GM19023 (cell line): ENCODE measurements around the gene TRIO.

Experiments used
- ATAC-seq: cut with Tn5 transposase; IDR thresholded peaks from one replicate; pipeline ENCODE4 v1.9.1; 2021; ENCODE audit warnings: mild to moderate bottlenecking, moderate library complexity; ENCODE audit not compliant: unreplicated experiment

Gene TRIO

GRCh38 chr5:14183187-14183939 lies 40.2 kb downstream of the TRIO start:
- ATAC-seq = no peak

DNA sequence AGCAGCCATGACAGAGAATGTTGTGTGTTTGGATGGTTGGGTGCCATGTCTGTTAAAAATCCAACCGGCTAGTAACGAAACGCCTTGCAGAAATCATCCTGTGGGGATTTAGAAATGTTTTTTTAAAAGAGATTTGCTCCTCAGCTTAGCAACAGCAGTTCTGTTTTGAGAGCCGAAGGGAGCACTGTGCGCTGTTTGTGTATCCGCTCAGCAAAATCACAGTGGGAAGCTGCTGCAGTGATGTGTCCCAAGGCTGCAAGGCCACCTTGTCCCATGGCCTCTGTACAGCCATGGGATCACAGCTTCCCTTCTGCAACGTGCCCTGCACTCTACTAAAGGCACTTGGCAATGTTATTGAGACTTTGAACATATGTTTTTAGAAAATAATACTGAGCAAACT lies 40.9 kb downstream of the TRIO start:
- no peak for ATAC-seq

GRCh38 chr5:14184725-14185124 lies 41.6 kb downstream of the TRIO start:
- no peak for ATAC-seq

DNA sequence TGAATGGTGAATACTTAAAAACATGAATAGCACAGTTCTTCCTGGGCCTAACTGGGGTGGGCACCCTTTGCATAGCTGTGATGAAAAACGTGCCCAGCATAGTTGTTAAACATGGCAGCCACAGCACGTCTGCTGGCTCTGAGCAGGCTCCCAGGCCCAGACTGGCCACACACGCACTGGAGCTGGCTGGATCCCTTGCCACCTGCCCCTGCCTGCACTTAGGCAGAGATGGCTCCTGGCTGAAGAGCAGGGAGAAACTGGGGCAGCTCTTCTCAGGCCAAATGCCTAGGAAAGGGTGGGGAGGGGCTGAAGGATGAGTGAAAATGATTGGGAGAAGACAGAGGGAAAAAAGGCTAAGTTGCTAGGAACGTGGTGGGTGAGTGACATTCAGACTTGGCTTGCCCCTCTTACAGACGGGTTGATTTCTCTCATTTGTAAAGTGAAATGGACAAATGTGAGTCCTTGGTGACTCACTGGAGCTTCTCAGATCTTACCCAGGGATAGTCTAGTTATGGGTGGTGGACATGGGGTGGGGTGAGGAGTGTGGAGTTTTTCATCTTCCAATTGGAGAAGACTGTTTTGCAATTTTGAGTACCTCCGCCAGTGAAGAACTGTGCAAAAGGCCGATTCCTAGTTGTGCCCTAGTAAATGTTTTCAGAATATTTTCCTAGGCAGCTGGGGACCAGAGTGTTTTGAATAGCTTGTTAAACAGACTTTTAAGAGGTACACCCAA lies 42.4 kb downstream of the TRIO start:
- no peak for ATAC-seq

GRCh38 chr5:14186059-14186830 lies 43.1 kb downstream of the TRIO start:
- ATAC-seq = no peak

DNA sequence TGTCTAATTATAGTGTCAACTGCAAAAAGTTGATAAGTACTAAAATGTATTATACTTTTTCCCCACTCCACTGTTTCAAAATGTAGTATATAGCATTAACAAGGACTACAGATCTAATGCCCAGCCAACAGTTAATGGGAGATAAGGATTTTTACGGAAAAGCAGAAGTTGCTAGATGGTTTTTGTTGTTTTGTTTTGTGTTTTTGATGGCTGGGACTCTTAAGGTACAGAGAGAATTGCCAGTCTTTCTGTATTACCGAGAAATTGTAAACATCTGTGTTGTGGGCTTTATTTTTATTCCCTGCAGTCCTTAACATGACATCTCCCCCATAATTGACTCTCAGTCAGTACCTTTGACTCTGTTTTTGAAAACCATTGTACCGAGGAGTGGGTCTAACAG lies 44.0 kb downstream of the TRIO start:
- no peak for ATAC-seq

GRCh38 chr5:14187660-14188059 lies 44.5 kb downstream of the TRIO start:
- no peak for ATAC-seq

GRCh38 chr5:14188778-14189177 lies 45.6 kb downstream of the TRIO start:
- ATAC-seq = no peak

DNA sequence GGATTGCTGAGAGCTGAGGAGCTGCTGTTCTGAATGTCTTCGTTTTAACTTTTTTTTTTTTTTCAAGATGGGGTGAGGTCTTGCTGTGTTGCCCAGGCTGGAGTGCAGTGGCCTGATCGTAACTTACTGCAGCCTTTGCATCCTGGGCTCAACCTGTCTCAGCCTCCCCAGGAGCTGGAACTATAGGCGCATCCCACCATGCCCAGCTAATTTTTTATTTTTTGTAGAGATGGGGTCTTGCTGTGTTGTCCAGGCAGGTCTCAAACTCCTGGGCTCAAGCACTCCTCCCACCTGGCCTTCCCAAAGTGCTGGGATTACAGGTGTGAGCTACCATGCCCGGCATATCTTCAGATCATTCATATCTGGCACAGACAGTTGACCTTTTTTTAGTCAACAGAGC lies 46.5 kb downstream of the TRIO start:
- ATAC-seq = no peak

GRCh38 chr5:14190194-14191164 lies 47.3 kb downstream of the TRIO start:
- ATAC-seq = no peak

- no peak for ATAC-seq
These were observed 48.2 kb downstream of the TRIO start for GRCh38 chr5:14191325-14191724.

GRCh38 chr5:14193496-14193895 lies 50.4 kb downstream of the TRIO start:
- no peak for ATAC-seq

GRCh38 chr5:14195588-14195987 lies 52.4 kb downstream of the TRIO start:
- no peak for ATAC-seq

DNA sequence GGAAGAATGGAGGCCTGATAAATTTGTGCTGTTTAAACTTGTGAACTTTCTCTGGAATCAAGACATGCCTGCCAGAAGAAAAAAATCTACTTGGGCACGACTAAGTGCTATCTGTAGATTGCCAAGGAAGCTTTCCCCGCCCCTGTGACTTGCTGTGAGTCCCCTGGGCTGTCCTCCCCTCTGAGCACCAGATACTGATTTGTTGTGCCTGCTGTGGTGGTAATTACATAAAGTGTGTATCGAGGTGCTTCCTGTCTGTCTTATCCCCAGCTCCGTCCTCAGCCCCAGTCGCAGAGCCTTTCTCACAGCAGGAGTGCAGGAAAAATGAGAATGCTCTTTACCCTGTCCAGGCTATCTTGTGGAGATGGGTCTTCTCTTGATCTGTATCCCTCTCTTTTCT lies 53.9 kb downstream of the TRIO start:
- no peak for ATAC-seq

DNA sequence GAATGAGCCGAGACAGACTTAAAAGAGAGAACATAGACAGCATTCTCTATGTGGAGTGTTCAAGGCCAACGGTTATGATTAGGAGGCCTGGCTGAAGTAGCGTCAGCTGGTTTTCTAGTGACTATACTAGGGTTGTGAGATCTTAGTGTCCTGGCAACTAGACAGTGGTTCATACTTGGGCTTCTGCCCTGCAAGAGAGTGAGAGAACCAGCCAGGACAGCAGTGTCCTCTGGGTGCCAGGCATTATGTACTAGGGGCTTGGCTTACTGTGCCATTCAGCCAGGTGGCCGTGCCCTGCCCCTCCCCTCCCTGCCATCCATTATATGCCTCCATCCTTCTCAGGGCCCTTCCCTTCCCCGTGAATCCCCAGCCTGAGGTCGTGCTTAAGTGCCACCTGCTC lies 56.8 kb downstream of the TRIO start:
- ATAC-seq = no peak

DNA sequence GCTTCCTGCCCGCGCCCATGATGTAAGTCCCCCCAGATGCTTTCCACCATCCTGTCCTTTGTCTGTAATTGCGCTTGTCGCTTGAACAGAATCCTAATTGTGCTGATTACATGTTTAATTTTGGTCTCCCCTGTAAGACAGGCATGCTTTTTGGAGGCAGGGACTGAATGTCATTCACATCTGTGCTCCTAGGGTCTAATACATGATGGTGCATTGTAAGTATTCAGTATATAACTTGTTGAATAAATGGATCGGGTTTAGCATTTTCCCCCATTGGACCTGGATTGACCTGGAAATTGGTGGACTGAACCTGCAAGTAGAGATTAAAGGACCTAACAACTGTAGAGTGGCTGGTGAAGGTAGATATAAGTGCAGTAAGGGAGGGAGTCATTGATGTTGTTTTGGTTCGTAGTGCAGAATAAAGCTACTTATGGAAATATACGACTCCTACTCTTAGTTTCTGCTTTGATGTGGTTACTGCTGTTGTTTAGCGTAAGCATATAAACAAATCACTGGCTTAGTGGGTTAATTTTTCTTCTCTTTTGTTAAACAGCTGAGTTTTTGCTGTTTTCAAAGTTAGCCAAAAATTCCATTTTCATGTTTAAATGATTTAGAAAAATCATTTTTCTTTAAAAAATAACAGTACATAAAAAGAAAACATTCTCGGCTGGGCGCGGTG lies 57.3 kb downstream of the TRIO start:
- no peak for ATAC-seq

- ATAC-seq = no peak
These were observed 58.3 kb downstream of the TRIO start for GRCh38 chr5:14201325-14202045.

GRCh38 chr5:14202462-14202861 lies 59.3 kb downstream of the TRIO start:
- no peak for ATAC-seq

GRCh38 chr5:14204011-14204670 lies 61.0 kb downstream of the TRIO start:
- no peak for ATAC-seq
